ENCODE measurements around the gene NID2. TPM values are rescaled to one million over a fixed set of nuclear protein-coding genes. Genes with fewer than 3 reads are reported as not detected.

NID2 gene
- total RNA-seq, 1 experiment from 2014 or later = 6.6 TPM

GRCh38 chr14:52076334-52076733 lies 7.5 kb upstream of the NID2 start:
- no peak for TF ChIP-seq CTCF (conservative IDR thresholded peaks at IDR 0.05)

More at GRCh38 chr14:52076334-52076733, 7.5 kb upstream of the NID2 start:
- no peaks in the 10 kb centered on the region for H3K4me1 ChIP-seq (ENCODE audit: insufficient read depth, low read length)
- no peak overlapping the region for H3K56ac ChIP-seq (ENCODE audit: insufficient read length, low read depth, low read length)
- WGBS (ENCODE audit: extremely low coverage, insufficient read length, low lambda C conversion rate) = no CpG with 5 or more reads among the region's 4 CpGs
- H3K14ac ChIP-seq (ENCODE audit: insufficient read depth, low read length) = no peak overlapping the region
- H3K23ac ChIP-seq (ENCODE audit: insufficient read length, low read depth, low read length) = no peak overlapping the region
- no peak overlapping the region; a peak in 1 of 7 replicates for H3K27ac Mint-ChIP-seq
- H4K20me1 ChIP-seq (ENCODE audit: control insufficient read depth, insufficient read depth, insufficient read length) = no peaks in the 10 kb centered on the region
- H3K27me3 ChIP-seq (ENCODE audit: insufficient read depth, low read length) = no peaks in the 10 kb centered on the region
- H2BK20ac ChIP-seq (ENCODE audit: low read depth, low read length, poor library complexity, severe bottlenecking) = no peak overlapping the region
- peaks cover 7 to 16% of the 10 kb centered on the region in 2 experiments for H3K4me1 Mint-ChIP-seq
- no peak overlapping the region for H2AK5ac ChIP-seq (ENCODE audit: insufficient read length, low read length)
- H3K4ac ChIP-seq (ENCODE audit: low read depth, low read length) = no peak overlapping the region
- H3K9ac ChIP-seq (ENCODE audit: extremely low read depth, insufficient read length, low read length) = no peak overlapping the region
- no peaks in the 10 kb centered on the region for H3K9me3 ChIP-seq (ENCODE audit: control insufficient read depth, low read depth, low read length)
- H2AFZ ChIP-seq (ENCODE audit: low read length) = no peak overlapping the region
- no peak overlapping the region for H4K5ac ChIP-seq (ENCODE audit: insufficient read length, low read depth, low read length)
- H2BK12ac ChIP-seq (ENCODE audit: insufficient read length, low read depth, low read length) = no peak overlapping the region
- H3K4me3 Mint-ChIP-seq = no peak overlapping the region
- no peak overlapping the region for H4K8ac ChIP-seq (replicated peaks; ENCODE audit: insufficient read length, low read depth, low read length)
- no peak for DNase-seq
- H3K27ac ChIP-seq (ENCODE audit: insufficient read length, low read depth, low read length) = no peak overlapping the region
- H2BK15ac ChIP-seq (ENCODE audit: low read depth, low read length) = no peak overlapping the region
- no peaks in the 10 kb centered on the region for H3K79me2 ChIP-seq (ENCODE audit: insufficient read depth, low read length)
- no peak overlapping the region for H4K91ac ChIP-seq (ENCODE audit: insufficient read length, low read depth, low read length)
- H3K36me3 Mint-ChIP-seq (ENCODE audit: insufficient read depth in 1 of 3, low read depth in 3 of 3) = no peaks in the 10 kb centered on the region
- no peaks in the 10 kb centered on the region for H3K79me1 ChIP-seq (ENCODE audit: insufficient read depth, low read depth, low read length, poor library complexity, severe bottlenecking)
- no peak overlapping the region for H3T11ph ChIP-seq (ENCODE audit: low read length)
- H3K9me3 Mint-ChIP-seq = no peaks in the 10 kb centered on the region
- H3K18ac ChIP-seq (ENCODE audit: insufficient read length, low read depth, low read length) = no peak overlapping the region
- H3K23me2 ChIP-seq (ENCODE audit: insufficient read length, low read depth, low read length, poor library complexity, severe bottlenecking) = no peaks in the 10 kb centered on the region
- no peak overlapping the region for H2BK120ac ChIP-seq (ENCODE audit: low read depth, low read length, poor library complexity, severe bottlenecking)
- H3K4me2 ChIP-seq (ENCODE audit: insufficient read depth, insufficient read length, low read length) = no peak overlapping the region
- peaks cover 16% of the 10 kb centered on the region for H3K27me3 Mint-ChIP-seq (ENCODE audit: low read depth)
- H2BK5ac ChIP-seq (ENCODE audit: insufficient read length, low read length) = no peak overlapping the region

Data from H9 (cell line).